Calu3 (cell line): ENCODE measurements around the gene UXT. TPM values are rescaled to one million over a fixed set of nuclear protein-coding genes. Genes with fewer than 3 reads are reported as not detected.
"Not testable (repeated sequence)": the region's sequence is repeated elsewhere in the genome, so short reads cannot be mapped to it uniquely, and the experiment has no call there.

Experiments used
- BruUV-seq: library from RNA; stranded (reverse); fragments of 400-500 nt; replicated peaks from 2 replicates; lab custom pipeline; 2021; lab: Mats Ljungman, UMichigan
- CTCF ChIA-PET: fragments of 300-600 bp; sonication (Branson Sonifier 250); formaldehyde crosslinking; loops from one replicate; lab custom pipeline; 2022; ENCODE audit warnings: antibody characterized with exemption; lab: Charles Lee
- DNase-seq: peaks from one replicate; pipeline ENCODE4 v3.0.0; 2022
- H3K27ac Mint-ChIP-seq: one replicate; pipeline ENCODE4 v1.8.0; 2022; ENCODE audit warnings: mixed read lengths; ENCODE audit not compliant: unreplicated experiment
- H3K27me3 Mint-ChIP-seq: one replicate; pipeline ENCODE4 v1.8.0; 2022; ENCODE audit warnings: mixed read lengths; ENCODE audit not compliant: unreplicated experiment
- H3K36me3 Mint-ChIP-seq: one replicate; pipeline ENCODE4 v1.8.0; 2022; ENCODE audit warnings: mild to moderate bottlenecking, moderate library complexity, mixed read lengths; ENCODE audit not compliant: insufficient read depth, unreplicated experiment
- H3K4me1 Mint-ChIP-seq: one replicate; pipeline ENCODE4 v1.8.0; 2022; ENCODE audit warnings: mild to moderate bottlenecking, low read depth, mixed read lengths; ENCODE audit not compliant: unreplicated experiment
- H3K4me3 Mint-ChIP-seq: one replicate; pipeline ENCODE4 v1.8.0; 2022; ENCODE audit warnings: mild to moderate bottlenecking, low read depth, moderate library complexity, mixed read lengths; ENCODE audit not compliant: unreplicated experiment
- H3K9me3 Mint-ChIP-seq: one replicate; pipeline ENCODE4 v1.8.0; 2022; ENCODE audit warnings: low read depth, mixed read lengths; ENCODE audit not compliant: unreplicated experiment
- intact Hi-C: fragments of 100-400 bp; cut with micrococcal nuclease; formaldehyde crosslinking; loops from one replicate; pipeline ENCODE4 v1.10.0; 2022; ENCODE audit not compliant: unreplicated experiment
- total RNA-seq: library from RNA; stranded (reverse); gene quantifications from 2 replicates; pipeline ENCODE4 v1.2.3, GENCODE V29; 2022
- TF ChIP-seq, protein P1 (sequence below): fragments of 200-600 bp; IDR thresholded peaks from one replicate; pipeline ENCODE4 v1.8.0; 2022; ENCODE audit warnings: antibody characterized with exemption; ENCODE audit not compliant: unreplicated experiment

Gene UXT
- total RNA-seq, 1 experiment from 2014 or later, result 112 TPM

DNA sequence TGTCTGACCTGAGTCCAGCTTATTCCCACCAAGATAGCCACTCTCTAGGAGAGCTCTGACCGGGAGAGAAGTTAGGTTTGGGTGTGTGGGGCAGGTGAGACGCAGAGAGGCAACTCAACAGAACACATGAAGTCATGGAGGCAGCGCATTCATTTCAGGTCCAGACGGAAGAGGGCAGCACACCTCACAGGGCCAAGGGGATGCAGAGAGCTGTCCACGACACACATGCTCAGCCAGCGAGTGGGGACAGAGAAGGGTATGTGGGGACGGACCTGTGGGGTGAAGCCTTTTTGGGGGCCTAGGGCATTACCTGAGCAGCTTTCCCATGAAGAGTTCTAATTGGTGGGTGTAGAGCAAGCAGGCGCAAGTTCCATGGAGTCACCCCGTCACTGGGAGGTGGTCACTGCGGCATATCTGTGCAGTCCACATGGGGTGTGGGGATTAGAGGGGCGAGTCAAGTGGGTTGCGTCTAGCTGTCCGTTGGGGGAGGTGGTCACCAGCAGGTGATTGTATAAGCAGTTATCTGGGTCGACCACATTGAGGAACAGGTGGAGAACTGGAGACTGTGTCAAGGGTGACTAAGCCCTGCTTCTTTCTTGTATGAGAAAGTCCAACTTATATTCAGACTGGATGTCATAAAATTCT lies 24.3 kb upstream of the UXT start:
- intact Hi-C loops, result no loop called here
- TF ChIP-seq, protein P1, sequence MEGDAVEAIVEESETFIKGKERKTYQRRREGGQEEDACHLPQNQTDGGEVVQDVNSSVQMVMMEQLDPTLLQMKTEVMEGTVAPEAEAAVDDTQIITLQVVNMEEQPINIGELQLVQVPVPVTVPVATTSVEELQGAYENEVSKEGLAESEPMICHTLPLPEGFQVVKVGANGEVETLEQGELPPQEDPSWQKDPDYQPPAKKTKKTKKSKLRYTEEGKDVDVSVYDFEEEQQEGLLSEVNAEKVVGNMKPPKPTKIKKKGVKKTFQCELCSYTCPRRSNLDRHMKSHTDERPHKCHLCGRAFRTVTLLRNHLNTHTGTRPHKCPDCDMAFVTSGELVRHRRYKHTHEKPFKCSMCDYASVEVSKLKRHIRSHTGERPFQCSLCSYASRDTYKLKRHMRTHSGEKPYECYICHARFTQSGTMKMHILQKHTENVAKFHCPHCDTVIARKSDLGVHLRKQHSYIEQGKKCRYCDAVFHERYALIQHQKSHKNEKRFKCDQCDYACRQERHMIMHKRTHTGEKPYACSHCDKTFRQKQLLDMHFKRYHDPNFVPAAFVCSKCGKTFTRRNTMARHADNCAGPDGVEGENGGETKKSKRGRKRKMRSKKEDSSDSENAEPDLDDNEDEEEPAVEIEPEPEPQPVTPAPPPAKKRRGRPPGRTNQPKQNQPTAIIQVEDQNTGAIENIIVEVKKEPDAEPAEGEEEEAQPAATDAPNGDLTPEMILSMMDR, result no peak
- Mint-ChIP-seq H3K9me3 (no peaks in the 10 kb centered on the region), H3K27ac (no peak overlapping the region), H3K27me3 (peaks cover 85% of the 10 kb centered on the region), H3K4me3 (no peak overlapping the region), H3K4me1 (no peaks in the 10 kb centered on the region), H3K36me3 (no peaks in the 10 kb centered on the region)
- CTCF ChIA-PET, result no interaction called here
- no TSS peak for BruUV-seq
- no peak for DNase-seq

DNA sequence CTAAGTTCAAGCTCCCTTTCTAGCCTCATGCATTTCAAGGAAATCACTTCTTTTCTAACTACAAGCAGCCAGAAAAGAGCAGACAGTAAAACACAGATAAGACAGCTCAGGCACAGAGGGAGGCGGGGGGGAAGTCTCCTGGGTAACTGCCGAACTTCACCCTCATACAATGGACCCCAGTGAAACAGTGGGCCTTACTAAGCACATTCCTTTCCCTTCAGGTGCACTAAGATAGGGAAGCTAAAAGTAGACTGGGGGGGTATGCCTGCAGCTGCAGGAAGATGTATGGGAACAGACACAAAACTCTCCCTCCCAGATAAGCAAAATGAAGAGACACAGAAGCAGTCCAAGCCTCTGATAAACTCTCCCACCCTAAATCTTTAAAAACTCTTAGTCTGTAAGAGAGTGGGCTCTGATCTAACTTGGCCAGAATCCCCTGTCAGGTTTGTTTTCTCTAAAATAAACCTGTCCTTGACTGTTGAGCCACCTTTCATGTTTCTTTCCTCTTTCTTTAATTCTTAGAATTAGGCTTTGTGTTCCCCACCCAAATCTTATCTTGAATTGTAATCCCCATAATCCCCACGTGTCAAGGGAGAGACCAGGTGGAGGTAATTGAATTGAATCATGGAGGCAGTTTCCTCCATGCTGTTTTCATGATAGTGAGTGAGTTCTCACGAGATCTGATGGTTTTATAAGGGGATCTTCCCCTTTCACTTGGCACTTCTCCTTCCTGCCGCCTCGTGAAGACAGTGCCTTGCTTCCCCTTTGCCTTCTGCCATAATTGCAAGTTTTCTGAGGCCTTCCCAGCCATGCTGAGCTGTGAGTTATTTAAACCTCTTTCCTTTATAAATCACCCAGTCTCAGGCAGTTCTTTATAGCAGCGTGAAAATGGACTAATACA lies 17.2 kb upstream of the UXT start:
- intact Hi-C loops, H3K36me3 Mint-ChIP-seq, DNase-seq, CTCF ChIA-PET, H3K4me1 Mint-ChIP-seq, H3K27ac Mint-ChIP-seq, H3K4me3 Mint-ChIP-seq, H3K9me3 Mint-ChIP-seq, BruUV-seq: not testable (repeated sequence)
- H3K27me3 Mint-ChIP-seq, result peaks cover 44% of the 10 kb centered on the region

DNA sequence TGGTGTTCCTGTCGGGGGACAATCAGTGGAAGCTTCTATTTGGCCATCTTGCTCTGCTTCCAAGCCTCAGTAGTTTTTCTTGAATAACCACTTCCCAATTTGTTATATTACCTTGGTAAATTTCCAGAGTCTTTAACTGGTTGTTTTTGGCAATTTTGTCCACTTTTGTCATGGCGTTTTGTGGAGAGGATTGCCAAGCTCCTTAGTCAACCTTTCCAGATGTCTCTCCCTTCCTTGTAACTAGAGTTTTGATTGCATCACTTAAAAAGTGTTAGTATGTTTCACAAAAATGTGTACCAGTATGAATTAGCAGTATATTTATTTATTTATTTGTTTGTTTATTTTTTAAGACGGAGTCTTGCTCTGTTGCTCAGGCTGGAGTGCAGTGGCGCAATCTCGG lies 15.8 kb upstream of the UXT start:
- TF ChIP-seq, protein P1, result no peak
- intact Hi-C loops, result no loop called here
- Mint-ChIP-seq H3K4me3 (no peak overlapping the region), H3K27ac (no peak overlapping the region), H3K4me1 (no peaks in the 10 kb centered on the region), H3K9me3 (no peaks in the 10 kb centered on the region), H3K27me3 (peaks cover 30% of the 10 kb centered on the region), H3K36me3 (no peaks in the 10 kb centered on the region)
- CTCF ChIA-PET, result no interaction called here
- DNase-seq, result no peak
- no TSS peak for BruUV-seq

DNA sequence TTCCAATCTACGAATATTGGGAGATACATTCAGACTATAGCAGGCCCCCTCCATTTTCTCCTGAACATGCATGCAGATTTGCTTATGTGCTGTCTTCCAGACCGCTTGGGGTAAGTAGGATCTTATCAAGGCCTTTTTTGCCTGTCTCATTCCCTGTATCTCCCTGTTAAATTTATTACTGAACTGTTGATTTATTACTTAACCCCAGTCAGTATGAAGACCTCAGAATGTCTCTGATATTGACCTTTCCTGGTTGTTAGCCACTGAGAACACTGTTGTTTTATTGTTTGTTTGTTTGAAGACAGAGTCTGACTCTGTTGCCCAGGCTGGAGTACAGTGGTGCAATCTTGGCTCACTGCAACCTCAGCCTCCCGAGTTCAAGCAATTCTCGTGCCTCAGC lies 6.8 kb upstream of the UXT start:
- H3K9me3 Mint-ChIP-seq, H3K27ac Mint-ChIP-seq, H3K4me3 Mint-ChIP-seq, intact Hi-C loops, H3K27me3 Mint-ChIP-seq, H3K36me3 Mint-ChIP-seq, BruUV-seq, H3K4me1 Mint-ChIP-seq, DNase-seq, CTCF ChIA-PET: not testable (repeated sequence)

DNA sequence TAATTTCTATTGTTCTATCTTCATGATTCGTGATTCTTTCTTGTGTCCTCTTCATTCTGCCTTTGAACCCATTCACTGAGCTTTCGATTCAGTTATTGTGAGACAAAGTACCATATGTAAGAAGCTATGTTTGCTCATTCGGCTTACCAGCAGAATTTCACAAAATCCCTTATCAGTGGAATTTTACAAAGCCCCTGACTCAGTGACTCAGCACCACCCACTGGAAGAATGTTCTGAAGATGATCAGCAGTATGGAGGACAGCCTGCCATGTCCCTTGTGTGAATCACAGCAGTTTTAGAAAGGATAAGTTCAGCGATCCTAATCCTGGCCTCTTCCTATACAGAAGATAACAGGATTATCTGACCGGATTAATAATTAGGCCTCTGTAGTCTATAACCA lies 5.8 kb upstream of the UXT start:
- TF ChIP-seq, protein P1, result no peak
- CTCF ChIA-PET, result no interaction called here
- H3K9me3 Mint-ChIP-seq, result peaks cover 2% of the 10 kb centered on the region
- H3K36me3 Mint-ChIP-seq, result no peaks in the 10 kb centered on the region
- H3K27me3 Mint-ChIP-seq, result no peaks in the 10 kb centered on the region
- no peak overlapping the region for H3K27ac Mint-ChIP-seq
- intact Hi-C loops, result no loop called here
- no peak overlapping the region for H3K4me3 Mint-ChIP-seq
- no TSS peak for BruUV-seq
- H3K4me1 Mint-ChIP-seq, result no peaks in the 10 kb centered on the region
- no peak for DNase-seq
